ENCODE data around the gene FRMD4A.

Gene FRMD4A

GRCh38 chr10:13708256-13708990, 622.3 kb downstream of the FRMD4A start:
- peak; percentile 54 for DNase-seq (ENCODE audit: low read depth, low spot score)

- DNase-seq (ENCODE audit: low read depth, low spot score), result peak; percentile 93
Observed at GRCh38 chr10:13707156-13707881, 623.4 kb downstream of the FRMD4A start.

- no peak for DNase-seq (ENCODE audit: low read depth, low spot score)
Observed at GRCh38 chr10:13706604-13707003, 624.1 kb downstream of the FRMD4A start.

GRCh38 chr10:13706175-13706574, 624.5 kb downstream of the FRMD4A start:
- DNase-seq (ENCODE audit: low read depth, low spot score), result no peak

GRCh38 chr10:13705526-13706174, 625.1 kb downstream of the FRMD4A start:
- no peak for DNase-seq (ENCODE audit: low read depth, low spot score)

- no peak for DNase-seq (ENCODE audit: low read depth, low spot score)
Observed at GRCh38 chr10:13704964-13705363, 625.8 kb downstream of the FRMD4A start.

- no peak for DNase-seq (ENCODE audit: low read depth, low spot score)
Observed at GRCh38 chr10:13703997-13704536, 626.7 kb downstream of the FRMD4A start.

GRCh38 chr10:13703101-13703818, 627.5 kb downstream of the FRMD4A start:
- DNase-seq (ENCODE audit: low read depth, low spot score), result no peak

- DNase-seq (ENCODE audit: low read depth, low spot score), result no peak
Observed at GRCh38 chr10:13701157-13701919, 629.4 kb downstream of the FRMD4A start.

GRCh38 chr10:13700473-13701144, 630.1 kb downstream of the FRMD4A start:
- no peak for DNase-seq (ENCODE audit: low read depth, low spot score)

- DNase-seq (ENCODE audit: low read depth, low spot score), result no peak
Observed at GRCh38 chr10:13699216-13699615, 631.5 kb downstream of the FRMD4A start.

- DNase-seq (ENCODE audit: low read depth, low spot score), result no peak
Observed at GRCh38 chr10:13698217-13698616, 632.5 kb downstream of the FRMD4A start.

- DNase-seq (ENCODE audit: low read depth, low spot score), result no peak
Observed at GRCh38 chr10:13696071-13696470, 634.7 kb downstream of the FRMD4A start.

GRCh38 chr10:13695588-13695987, 635.1 kb downstream of the FRMD4A start:
- DNase-seq (ENCODE audit: low read depth, low spot score), result no peak

GRCh38 chr10:13693783-13694700, 636.7 kb downstream of the FRMD4A start:
- no peak for DNase-seq (ENCODE audit: low read depth, low spot score)

- DNase-seq (ENCODE audit: low read depth, low spot score), result no peak
Observed at GRCh38 chr10:13690281-13690825, 640.4 kb downstream of the FRMD4A start.

GRCh38 chr10:13686331-13686752, 644.4 kb downstream of the FRMD4A start:
- DNase-seq (ENCODE audit: low read depth, low spot score), result no peak

GRCh38 chr10:13685885-13686284, 644.8 kb downstream of the FRMD4A start:
- DNase-seq (ENCODE audit: low read depth, low spot score), result no peak

Measured in astrocyte of the hippocampus (primary cell).